Right lobe of liver (tissue), 6 donors: ENCODE measurements around the gene GPRC5A. TPM values are rescaled to one million over a fixed set of nuclear protein-coding genes. Genes with fewer than 3 reads are reported as not detected.

Experiments
- ATAC-seq, 4 donors: fragments of 200-7000 bp; cut with Tn5 transposase; one replicate each; pipeline ENCODE4 v1.9.1; 2020; ENCODE audit warnings: mild to moderate bottlenecking in 4 of 4, moderate library complexity in 4 of 4
- DNase-seq, 3 donors: peaks; one replicate each; pipeline ENCODE4 v3.0.0-alpha.2; 2020
- H3K27ac ChIP-seq, 3 donors: fragments of 200-600 bp; one replicate each; pipeline ENCODE4 v1.8.0; 2022
- H3K27me3 ChIP-seq, 2 donors: fragments of 200-600 bp; one replicate each; pipeline ENCODE4 v1.8.0; 2022
- H3K36me3 ChIP-seq, 4 donors: fragments of 200-600 bp; sonication (generic) in 1 of 4; one replicate each; pipeline versions ENCODE4 v1.5.1 to v1.8.0; 2017 to 2022; ENCODE audit warnings: control low read depth in 1 of 4
- H3K4me1 ChIP-seq, 4 donors: fragments of 200-600 bp; sonication (generic) in 1 of 4; one replicate each; pipeline versions ENCODE4 v1.5.1 to v1.8.0; 2017 to 2022; ENCODE audit warnings: control low read depth in 1 of 4
- H3K4me3 ChIP-seq, 3 donors: fragments of 200-600 bp; one replicate each; pipeline ENCODE4 v1.8.0; 2022
- H3K9me3 ChIP-seq, 4 donors: fragments of 200-600 bp; sonication (generic) in 1 of 4; one replicate each; pipeline versions ENCODE4 v1.5.1 to v1.8.0; 2017 to 2022; ENCODE audit warnings: control low read depth in 1 of 4
- POLR2A ChIP-seq: fragments of 450-650 bp; IDR thresholded peaks from one replicate; pipeline ENCODE4 v1.6.1; 2017; ENCODE audit warnings: antibody characterized with exemption, mild to moderate bottlenecking
- WGBS: methylation state at CpG from one replicate; pipeline ENCODE4 v1.1.6; 2018; ENCODE audit warnings: low coverage, low lambda C conversion rate; ENCODE audit not compliant: insufficient coverage; ENCODE audit errors: missing lambda C conversion rate; 5-methylcytosine and 5-hydroxymethylcytosine counted together
- intact Hi-C, 2 donors: fragments of 100-400 bp; cut with DNase I; formaldehyde crosslinking; loops; one replicate each; pipeline versions ENCODE4 v1.11.2 to v1.14.1; 2022
- total RNA-seq, 6 experiments: library from RNA; depleted of rRNA in 2 of 6; stranded (reverse); fragments of >200 nt in 2 of 6; fragmentation: NEBNext Ultra II Directional in 3 of 6; extraction: Animal tissue kit (Norgen Biotek cat#: 25700) in 3 of 6; gene quantifications; one replicate each; pipeline versions ENCODE4 v1.1.0 to v1.2.4, GENCODE V29; 2016 to 2023
- TF ChIP-seq, protein P1 (sequence below), 4 donors: fragments of 200-600 bp in 3 of 4; fragments of 450-650 bp in 1 of 4; IDR thresholded peaks; one replicate each; pipeline versions ENCODE4 v1.5.1 to v1.8.0; 2016 to 2022; ENCODE audit warnings: antibody characterized with exemption in 4 of 4, mild to moderate bottlenecking in 2 of 4
- donor health status: DM: no; HTN: yes; CAD: no.
- donor health status: DM: no; HTN: no; CAD: no.
- donor health status: DM: no; HTN: no; CAD: no.
- donor health status: DM: no; HTN: yes; CAD: no.
- donor health status: DM: no; HTN: yes; CAD: no.

Gene GPRC5A
- total RNA-seq, 6 experiments from 2014 or later: 0.35 to 0.80 (median 0.44) TPM

DNA sequence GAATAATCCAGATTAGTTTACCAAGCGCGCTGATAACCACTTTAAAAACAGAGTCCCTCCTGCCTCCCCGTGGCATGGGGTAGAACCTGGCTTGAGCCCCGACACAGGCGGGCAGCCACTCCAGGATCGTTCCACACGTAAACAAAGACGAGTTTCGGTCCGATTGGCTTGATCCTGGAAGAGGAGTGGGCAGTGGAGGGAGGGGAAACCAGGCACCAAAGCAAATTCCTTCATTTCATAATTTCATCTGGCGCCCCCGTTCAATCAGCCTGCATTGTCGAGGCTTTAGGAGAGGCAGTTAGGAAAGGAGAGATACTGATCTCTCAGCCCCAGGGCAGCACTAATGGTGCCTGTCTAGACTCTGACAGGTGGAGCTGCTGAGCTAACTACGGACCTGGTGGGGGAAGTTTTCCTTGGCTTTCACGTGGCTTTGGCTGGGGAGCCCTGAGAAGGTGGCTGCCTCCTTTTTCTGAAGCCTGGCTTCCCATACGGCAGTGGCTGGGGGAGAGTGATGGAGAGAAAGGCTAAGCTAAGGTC lies 751 bp upstream of the GPRC5A start:
- H3K36me3 ChIP-seq: no peaks in the 10 kb centered on the region
- H3K4me3 ChIP-seq: peak overlapping the region; percentile 43 to 51 (median 49)
- WGBS: 15% methylated on average over 14 of the region's 16 CpGs
- intact Hi-C loops: no loop called here
- no peaks in the 10 kb centered on the region for H3K9me3 ChIP-seq
- no peaks in the 10 kb centered on the region for H3K27me3 ChIP-seq
- TF ChIP-seq, protein P1, sequence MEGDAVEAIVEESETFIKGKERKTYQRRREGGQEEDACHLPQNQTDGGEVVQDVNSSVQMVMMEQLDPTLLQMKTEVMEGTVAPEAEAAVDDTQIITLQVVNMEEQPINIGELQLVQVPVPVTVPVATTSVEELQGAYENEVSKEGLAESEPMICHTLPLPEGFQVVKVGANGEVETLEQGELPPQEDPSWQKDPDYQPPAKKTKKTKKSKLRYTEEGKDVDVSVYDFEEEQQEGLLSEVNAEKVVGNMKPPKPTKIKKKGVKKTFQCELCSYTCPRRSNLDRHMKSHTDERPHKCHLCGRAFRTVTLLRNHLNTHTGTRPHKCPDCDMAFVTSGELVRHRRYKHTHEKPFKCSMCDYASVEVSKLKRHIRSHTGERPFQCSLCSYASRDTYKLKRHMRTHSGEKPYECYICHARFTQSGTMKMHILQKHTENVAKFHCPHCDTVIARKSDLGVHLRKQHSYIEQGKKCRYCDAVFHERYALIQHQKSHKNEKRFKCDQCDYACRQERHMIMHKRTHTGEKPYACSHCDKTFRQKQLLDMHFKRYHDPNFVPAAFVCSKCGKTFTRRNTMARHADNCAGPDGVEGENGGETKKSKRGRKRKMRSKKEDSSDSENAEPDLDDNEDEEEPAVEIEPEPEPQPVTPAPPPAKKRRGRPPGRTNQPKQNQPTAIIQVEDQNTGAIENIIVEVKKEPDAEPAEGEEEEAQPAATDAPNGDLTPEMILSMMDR (IDR thresholded peaks at IDR 0.05): peak in 3 of 4 donors; percentile 15 to 16 (median 16)
- TF ChIP-seq POLR2A: no peak
- DNase-seq (peak in 2 of 3 donors; percentile 34 to 51), ATAC-seq (peak; percentile 82 to 86 (median 82))
- H3K4me1 ChIP-seq: peaks cover 0 to 6% (median 0%) of the 10 kb centered on the region in 4 donors
- H3K27ac ChIP-seq: peak overlapping the region in 2 of 3 donors; percentile 31 to 40

DNA sequence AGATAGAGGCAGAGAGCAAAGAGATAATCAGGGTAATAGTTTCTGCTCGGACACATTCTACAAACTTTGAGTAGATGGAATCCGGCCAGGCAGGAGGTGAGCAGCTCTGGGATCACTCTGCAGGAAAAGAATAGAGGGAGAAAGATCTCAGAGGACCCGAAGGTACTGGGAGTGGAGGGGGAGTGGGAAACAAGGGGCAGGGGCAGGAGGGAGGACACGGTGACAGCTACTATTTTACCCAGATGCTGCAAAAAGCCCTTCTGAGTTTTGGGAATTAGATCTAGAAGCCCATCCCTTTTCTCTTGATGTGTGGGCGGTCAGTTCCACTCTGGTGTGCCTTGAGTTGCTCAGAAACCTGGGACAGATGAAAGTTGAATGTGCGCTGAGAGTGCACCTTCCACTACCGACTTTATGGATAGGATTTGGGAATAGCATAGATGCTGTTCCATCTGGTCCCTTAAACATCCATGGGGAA lies 556 bp downstream of the GPRC5A start:
- no peak for TF ChIP-seq POLR2A
- TF ChIP-seq, protein P1 (IDR thresholded peaks at IDR 0.05): no peak
- Histone ChIP-seq H3K4me3 (peak overlapping the region in 1 of 3 donors; percentile 51), H3K27ac (no peak overlapping the region), H3K36me3 (no peaks in the 10 kb centered on the region), H3K9me3 (no peaks in the 10 kb centered on the region), H3K4me1 (peaks cover 0 to 6% (median 0%) of the 10 kb centered on the region in 4 donors), H3K27me3 (no peaks in the 10 kb centered on the region)
- intact Hi-C loops: no loop called here
- no peak for ATAC-seq
- 29% methylated on average over 4 of the region's 7 CpGs for WGBS
- DNase-seq: no peak

DNA sequence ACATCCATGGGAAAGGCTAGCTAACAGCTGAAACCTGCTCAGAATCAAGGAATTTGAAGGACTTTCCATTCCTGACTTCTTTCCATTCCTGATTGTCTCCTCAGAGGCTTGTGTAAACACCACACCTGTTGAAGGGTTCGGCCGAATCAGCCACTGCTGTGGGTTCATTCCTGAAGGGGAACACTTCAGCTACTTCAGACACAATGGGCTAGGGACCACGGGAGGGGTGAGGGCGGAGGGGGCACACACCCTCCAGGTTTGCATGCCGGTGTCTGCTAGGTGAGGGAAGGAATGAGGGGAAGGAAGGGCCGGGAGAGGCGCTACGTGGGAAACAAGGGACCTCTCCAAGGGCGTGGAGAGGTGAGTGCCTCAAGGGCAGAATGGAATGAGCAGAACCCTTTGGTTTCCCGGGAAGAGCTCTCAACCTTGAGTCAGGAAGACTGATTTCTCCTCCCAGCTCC lies 1.3 kb downstream of the GPRC5A start:
- 29% methylated on average over 3 of the region's 10 CpGs for WGBS
- Histone ChIP-seq H3K4me3 (no peak overlapping the region), H3K9me3 (no peaks in the 10 kb centered on the region), H3K27ac (no peak overlapping the region), H3K36me3 (no peaks in the 10 kb centered on the region), H3K27me3 (no peaks in the 10 kb centered on the region), H3K4me1 (peaks cover 0 to 6% (median 0%) of the 10 kb centered on the region in 4 donors)
- intact Hi-C loops: no loop called here
- ATAC-seq (no peak), DNase-seq (no peak)
- no peak for TF ChIP-seq POLR2A
- TF ChIP-seq, protein P1 (IDR thresholded peaks at IDR 0.05): no peak

DNA sequence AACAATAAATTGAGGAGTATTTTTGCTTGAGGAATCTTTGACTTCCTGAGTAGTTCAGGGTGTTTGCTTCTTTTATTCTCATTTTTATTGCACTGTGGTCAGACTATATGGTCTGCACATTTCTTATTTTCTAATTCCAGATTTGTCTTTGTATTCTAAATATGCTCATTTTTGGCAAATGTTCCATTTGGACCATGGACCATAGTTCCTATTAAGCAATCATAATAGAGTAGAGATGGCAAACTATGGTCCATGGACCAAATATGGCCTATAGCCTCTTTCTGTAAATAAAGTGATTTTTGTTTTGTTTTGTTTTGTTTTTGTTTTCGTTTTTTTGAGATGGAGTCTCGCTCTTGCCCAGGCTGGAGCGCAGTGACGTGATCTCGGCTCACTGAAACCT lies 2.1 kb downstream of the GPRC5A start:
- H3K4me3 ChIP-seq: no peak overlapping the region

More for the DNA sequence above, 2.1 kb downstream of the GPRC5A start:
- no peak for DNase-seq
- intact Hi-C loops: no loop called here
- TF ChIP-seq POLR2A: no peak
- TF ChIP-seq, protein P1 (IDR thresholded peaks at IDR 0.05): no peak
- no peaks in the 10 kb centered on the region for H3K9me3 ChIP-seq
- H3K36me3 ChIP-seq: no peaks in the 10 kb centered on the region
- whole genome bisulfite sequencing: 75% methylated on average over 4 of the region's 5 CpGs
- peaks cover 0 to 6% (median 0%) of the 10 kb centered on the region in 4 donors for H3K4me1 ChIP-seq
- no peak for ATAC-seq
- no peak overlapping the region for H3K27ac ChIP-seq
- H3K27me3 ChIP-seq: no peaks in the 10 kb centered on the region
